ENCODE measurements around the gene FOXP1. TPM values are rescaled to one million over a fixed set of nuclear protein-coding genes. Genes with fewer than 3 reads are reported as not detected.
A peak's percentile ranks its signal among the peaks of the same experiment; 100 is the strongest.

The FOXP1 gene
- total RNA-seq, 1 donor from 2014 or later = 33.2 TPM

DNA sequence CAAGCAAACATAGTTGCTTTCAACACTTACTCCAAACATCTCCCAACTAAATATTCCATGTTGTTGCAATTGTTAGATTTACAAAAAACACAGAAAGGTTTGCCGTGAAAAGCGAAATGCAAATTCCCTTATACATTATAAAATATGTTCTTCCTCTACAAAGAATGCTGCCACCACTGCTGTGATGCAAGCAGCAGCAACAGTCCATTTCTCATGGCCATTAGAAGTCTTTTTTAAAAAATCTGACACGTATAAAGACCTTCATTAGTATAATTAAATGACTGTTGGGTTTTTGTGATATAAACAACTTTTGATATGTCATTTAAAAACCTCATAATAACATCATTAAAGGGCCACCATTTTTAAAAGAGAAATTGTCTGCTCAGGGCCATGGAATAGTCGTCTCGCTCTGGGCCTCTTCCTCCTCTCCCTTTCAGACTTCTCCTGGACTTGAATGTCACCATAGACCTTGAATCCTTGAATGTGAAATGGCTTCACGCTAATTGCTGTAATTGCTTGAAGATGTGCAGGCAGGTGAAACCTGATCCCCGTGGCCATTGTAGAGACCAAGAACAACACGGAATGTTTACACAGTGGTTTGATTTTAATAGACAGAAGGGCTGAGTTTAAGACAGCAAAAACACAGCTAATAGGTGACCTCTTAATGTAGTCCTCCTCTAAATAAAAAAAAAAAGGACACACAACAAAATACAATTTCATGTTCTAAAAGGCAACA, 450.4 kb downstream of the FOXP1 start:
- no peaks in the 10 kb centered on the region for H3K27me3 ChIP-seq (ENCODE audit: control insufficient read depth, insufficient read depth, low read length)
- FAIRE-seq = no peak
- TF ChIP-seq CTCF (IDR thresholded peaks at IDR 0.05; ENCODE audit: insufficient read depth, low read length, severe bottlenecking) = no peak
- DNase-seq (ENCODE audit: low read depth) = no peak
- H3K4me3 ChIP-seq (ENCODE audit: low read depth, low read length) = no peak overlapping the region
- no peaks in the 10 kb centered on the region for H3K36me3 ChIP-seq (ENCODE audit: control insufficient read depth, insufficient read depth, low read length)

- Histone ChIP-seq H3K27me3 (ENCODE audit: control insufficient read depth, insufficient read depth, low read length) (no peaks in the 10 kb centered on the region), H3K36me3 (ENCODE audit: control insufficient read depth, insufficient read depth, low read length) (no peaks in the 10 kb centered on the region), H3K4me3 (ENCODE audit: low read depth, low read length) (no peak overlapping the region)
- FAIRE-seq (no peak), DNase-seq (ENCODE audit: low read depth) (no peak)
- no peak for TF ChIP-seq CTCF (IDR thresholded peaks at IDR 0.05; ENCODE audit: insufficient read depth, low read length, severe bottlenecking)
Observed at GRCh38 chr3:71131375-71132314, 451.9 kb downstream of the FOXP1 start.

DNA sequence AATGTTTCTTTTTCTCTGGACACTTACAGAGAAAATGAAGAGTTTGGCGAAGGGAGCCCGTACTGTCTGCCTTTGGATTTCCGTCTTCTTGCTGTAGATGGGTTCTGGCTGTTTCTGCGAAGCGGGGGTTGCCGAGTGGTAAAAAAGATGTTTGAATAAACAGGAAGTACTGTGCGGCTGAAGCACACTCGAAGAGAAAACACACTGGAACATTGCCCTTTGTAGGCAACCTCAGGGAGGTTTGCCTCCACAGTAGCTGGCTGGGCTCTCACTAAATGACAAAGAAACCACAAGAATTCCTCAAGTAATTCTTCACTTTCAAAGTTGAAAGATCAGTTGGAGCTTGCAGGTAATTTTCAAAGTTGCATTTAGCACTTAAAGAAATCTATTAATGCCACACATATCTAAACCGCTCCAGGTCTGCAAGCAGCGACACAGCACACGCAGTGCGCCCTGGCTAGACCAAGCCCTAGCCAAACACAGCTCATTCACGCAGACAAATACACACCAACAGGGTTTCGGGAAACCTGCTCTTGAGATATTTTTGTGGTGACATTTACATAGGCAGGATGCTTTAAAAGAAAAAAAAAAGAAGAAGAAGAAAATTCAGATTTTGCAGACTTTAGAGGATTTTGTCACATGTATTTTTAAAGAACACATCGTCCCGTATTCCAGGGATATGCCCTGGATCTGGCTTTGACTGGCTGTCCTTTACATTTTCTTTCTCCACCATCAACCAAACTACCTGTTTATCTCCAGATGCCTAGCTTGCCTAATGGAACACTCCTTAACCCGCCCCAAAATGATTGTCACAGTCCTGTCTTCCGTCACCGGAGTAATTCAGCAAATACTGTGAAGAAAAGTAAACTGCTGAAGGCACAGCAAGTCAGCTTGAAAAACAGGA, 452.8 kb downstream of the FOXP1 start:
- Histone ChIP-seq H3K4me3 (ENCODE audit: low read depth, low read length) (peak overlapping the region; percentile 32), H3K27me3 (ENCODE audit: control insufficient read depth, insufficient read depth, low read length) (no peaks in the 10 kb centered on the region), H3K36me3 (ENCODE audit: control insufficient read depth, insufficient read depth, low read length) (no peaks in the 10 kb centered on the region)
- TF ChIP-seq CTCF (IDR thresholded peaks at IDR 0.05; ENCODE audit: insufficient read depth, low read length, severe bottlenecking) = no peak
- DNase-seq (ENCODE audit: low read depth) (peak; percentile 59), FAIRE-seq (no peak)

GRCh38 chr3:71129611-71130431, 453.7 kb downstream of the FOXP1 start:
- Histone ChIP-seq H3K4me3 (ENCODE audit: low read depth, low read length) (peak overlapping the region; percentile 32), H3K36me3 (ENCODE audit: control insufficient read depth, insufficient read depth, low read length) (no peaks in the 10 kb centered on the region), H3K27me3 (ENCODE audit: control insufficient read depth, insufficient read depth, low read length) (no peaks in the 10 kb centered on the region)
- no peak for TF ChIP-seq CTCF (IDR thresholded peaks at IDR 0.05; ENCODE audit: insufficient read depth, low read length, severe bottlenecking)
- DNase-seq (ENCODE audit: low read depth) = peak; percentile 45
- FAIRE-seq = no peak

- Histone ChIP-seq H3K27me3 (ENCODE audit: control insufficient read depth, insufficient read depth, low read length) (no peaks in the 10 kb centered on the region), H3K4me3 (ENCODE audit: low read depth, low read length) (no peak overlapping the region), H3K36me3 (ENCODE audit: control insufficient read depth, insufficient read depth, low read length) (no peaks in the 10 kb centered on the region)
- DNase-seq (ENCODE audit: low read depth) (peak; percentile 21), FAIRE-seq (no peak)
- TF ChIP-seq CTCF (IDR thresholded peaks at IDR 0.05; ENCODE audit: insufficient read depth, low read length, severe bottlenecking) = no peak
Observed at GRCh38 chr3:71128961-71129360, 454.6 kb downstream of the FOXP1 start.

Data from bronchial epithelial cell (primary cell).